Measurements from ENCODE around the gene OR2F1.
"Not testable (repeated sequence)": the region's sequence is repeated elsewhere in the genome, so short reads cannot be mapped to it uniquely, and the experiment has no call there.

Gene OR2F1

GRCh38 chr7:144009361-144009760 lies 54.7 kb downstream of the OR2F1 start:
- DNase-seq (ENCODE audit: low spot score) = no peak

GRCh38 chr7:144010061-144010460 lies 55.4 kb downstream of the OR2F1 start:
- not testable (repeated sequence) for DNase-seq (ENCODE audit: low spot score)

- not testable (repeated sequence) for DNase-seq (ENCODE audit: low spot score)
Observed at GRCh38 chr7:144010821-144011220, 56.2 kb downstream of the OR2F1 start.

GRCh38 chr7:144011458-144012230 lies 57.0 kb downstream of the OR2F1 start:
- DNase-seq (ENCODE audit: low spot score) = no peak
